GM15510 (cell line): ENCODE results near the gene YWHAB.
A peak's percentile ranks its signal among the peaks of the same experiment; 100 is the strongest.

Source experiments
- POLR2A ChIP-seq: IDR thresholded peaks from 3 replicates; pipeline ENCODE4 v1.6.1; 2011; ENCODE audit warnings: borderline replicate concordance; ENCODE audit not compliant: insufficient read length; ENCODE audit errors: extremely low read depth

The YWHAB gene

DNA sequence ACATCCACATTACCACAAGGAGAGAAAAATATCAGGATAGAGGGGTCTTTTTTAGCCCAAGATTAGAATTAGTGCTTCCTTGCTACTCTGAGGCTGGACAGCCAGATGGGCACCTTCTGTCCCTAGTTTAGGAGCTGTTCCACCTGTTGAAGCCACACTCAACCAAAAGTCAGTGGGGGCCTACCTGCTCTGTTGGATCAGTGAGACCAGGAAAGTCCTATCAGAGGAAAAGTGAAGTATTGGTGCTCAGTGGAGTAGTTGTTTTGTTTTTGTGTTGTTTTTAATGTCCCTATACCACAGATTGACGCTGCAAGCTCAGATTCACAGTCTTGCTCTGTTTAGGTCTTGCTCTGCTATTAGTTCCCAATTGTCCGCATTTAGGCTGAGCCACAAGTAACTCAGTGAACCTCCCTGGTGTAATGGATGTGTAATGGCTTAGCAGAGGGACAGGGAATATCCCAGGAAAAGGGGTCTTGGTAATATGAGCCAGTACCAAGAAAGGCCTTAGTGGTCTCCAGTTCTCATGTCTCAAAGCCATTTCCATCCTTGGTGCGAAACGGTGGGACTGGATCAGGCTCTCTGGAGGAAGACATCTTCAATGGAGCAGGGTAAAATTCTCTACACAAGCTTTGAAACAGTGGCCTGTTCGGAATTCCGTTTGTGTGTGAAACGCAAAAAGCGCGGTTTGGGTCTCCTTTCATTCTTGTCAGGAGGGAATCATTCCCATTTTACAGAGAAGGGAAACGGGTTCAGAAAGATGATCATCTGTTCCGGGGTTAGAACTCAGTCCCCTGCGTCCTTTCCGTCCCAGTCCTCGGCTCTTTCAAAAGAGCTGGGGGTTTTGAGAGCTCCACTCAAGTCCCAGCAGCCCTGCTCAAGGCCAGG lies 23.7 kb downstream of the YWHAB start:
- no peak for TF ChIP-seq POLR2A

- peak; percentile 81 for TF ChIP-seq POLR2A
Observed at GRCh38 chr20:44909872-44910689, 24.6 kb downstream of the YWHAB start, which contains the start of gene PABPC1L. PABPC1L (plus strand) TSS chr20:44910060; CDS start chr20:44910144, 84 bp downstream.

- no peak for TF ChIP-seq POLR2A
Observed at GRCh38 chr20:44910690-44911262, 25.3 kb downstream of the YWHAB start.

DNA sequence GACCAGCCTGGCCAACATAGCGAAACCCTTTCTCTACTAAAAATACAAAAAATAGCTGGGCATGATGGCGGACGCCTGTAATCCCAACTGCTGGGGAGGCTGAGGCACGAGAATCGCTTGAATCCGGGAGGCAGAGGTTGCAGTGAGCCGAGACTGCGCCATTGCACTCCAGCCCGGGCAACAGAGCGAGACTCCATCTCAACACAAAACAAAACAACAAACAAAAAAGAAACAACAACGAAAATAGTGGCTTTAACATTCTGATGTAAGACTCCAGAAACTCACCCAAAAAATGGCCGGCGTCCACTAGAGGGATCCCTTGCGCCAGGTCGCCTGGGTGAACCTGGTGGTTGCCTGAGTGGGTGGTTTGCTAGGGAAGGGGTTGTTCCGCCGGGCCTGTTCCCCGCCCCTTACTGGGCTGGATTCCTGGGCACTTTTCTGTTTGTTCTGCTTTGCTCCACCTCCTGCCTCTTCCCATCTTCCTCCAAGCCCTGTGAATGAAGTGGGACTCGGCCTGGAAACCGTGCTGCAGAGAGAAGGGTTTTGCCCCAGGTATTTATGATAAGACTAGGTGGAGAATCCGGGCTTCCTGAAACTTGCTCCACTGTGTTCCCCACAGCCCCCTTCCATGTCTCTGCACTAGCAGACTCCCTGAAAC lies 25.9 kb downstream of the YWHAB start:
- TF ChIP-seq POLR2A, result no peak

- no peak for TF ChIP-seq POLR2A
Observed at GRCh38 chr20:44912189-44912588, 26.7 kb downstream of the YWHAB start.

GRCh38 chr20:44914924-44915323 lies 29.4 kb downstream of the YWHAB start:
- no peak for TF ChIP-seq POLR2A

- no peak for TF ChIP-seq POLR2A
Observed at GRCh38 chr20:44916586-44916985, 31.1 kb downstream of the YWHAB start.

DNA sequence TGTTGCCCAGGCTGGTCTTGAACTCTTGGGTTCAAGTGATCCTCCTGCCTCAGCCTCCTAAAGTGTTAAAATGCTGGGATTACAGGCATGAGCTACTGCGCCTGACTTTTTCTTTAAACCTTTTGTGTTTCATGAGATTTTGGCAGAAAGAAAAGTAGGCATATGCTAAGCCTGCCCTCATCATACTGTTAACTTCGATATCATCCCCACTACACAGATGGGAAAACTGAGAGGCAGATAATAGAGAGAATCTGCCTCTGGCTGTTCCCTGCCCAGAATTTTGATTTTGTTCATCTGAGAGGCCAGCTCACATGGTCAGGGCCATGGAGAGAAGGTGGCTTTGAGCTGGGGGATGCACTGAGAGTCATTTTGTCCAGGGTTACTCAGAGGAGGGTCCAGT lies 31.9 kb downstream of the YWHAB start:
- no peak for TF ChIP-seq POLR2A

DNA sequence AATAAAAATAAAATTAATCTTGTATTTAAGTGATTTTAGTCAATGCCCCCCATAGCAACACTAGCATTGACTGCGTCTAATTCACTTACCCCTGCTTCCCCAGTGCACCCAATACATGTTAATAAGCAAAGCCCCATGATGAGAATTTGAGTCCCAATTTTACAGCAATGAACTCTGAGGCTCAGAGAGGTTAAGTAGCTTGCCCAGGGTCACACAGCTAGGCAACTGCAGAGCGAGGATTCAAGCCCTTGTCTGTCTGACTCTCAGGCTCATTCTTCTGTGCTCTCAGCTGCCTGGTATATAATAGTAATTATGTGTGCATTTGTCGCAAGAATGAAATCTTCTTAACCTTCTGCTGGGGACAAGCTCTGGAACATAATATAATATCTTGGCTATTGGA lies 32.8 kb downstream of the YWHAB start:
- no peak for TF ChIP-seq POLR2A

DNA sequence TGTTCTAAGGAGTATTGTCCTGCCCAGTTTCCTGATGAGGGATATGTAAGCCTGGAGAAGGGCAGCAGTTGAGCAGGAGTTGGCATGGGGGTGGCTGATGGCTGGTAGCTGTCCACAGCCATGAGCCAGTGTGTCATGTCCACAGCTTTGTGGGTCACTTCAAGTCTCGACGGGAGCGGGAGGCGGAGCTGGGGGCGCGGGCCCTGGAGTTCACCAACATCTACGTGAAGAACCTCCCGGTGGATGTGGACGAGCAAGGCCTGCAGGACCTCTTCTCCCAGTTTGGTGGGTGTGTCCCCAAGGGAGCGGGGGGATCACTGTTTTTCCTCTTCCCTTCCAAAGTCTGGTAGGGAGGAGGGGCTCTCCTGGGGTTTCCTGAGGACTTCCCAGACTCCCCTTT lies 33.3 kb downstream of the YWHAB start:
- TF ChIP-seq POLR2A, result no peak

DNA sequence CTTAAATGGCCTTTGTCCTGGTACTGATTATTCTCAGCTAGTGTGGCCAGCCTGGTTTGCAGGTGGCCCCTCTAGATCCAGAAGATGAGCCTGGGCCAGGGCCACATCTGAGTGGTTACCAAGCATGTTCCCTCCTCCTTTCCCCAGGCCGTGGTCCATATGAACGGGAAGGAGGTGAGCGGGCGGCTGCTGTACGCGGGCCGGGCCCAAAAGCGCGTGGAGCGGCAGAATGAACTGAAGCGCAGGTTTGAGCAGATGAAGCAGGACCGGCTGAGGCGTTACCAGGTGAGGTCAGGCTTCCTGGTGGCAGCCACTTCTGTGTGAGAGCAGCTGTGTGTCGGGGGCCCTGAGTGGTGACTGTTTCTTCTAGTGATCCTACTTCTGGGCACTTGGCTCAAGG lies 35.9 kb downstream of the YWHAB start:
- no peak for TF ChIP-seq POLR2A

DNA sequence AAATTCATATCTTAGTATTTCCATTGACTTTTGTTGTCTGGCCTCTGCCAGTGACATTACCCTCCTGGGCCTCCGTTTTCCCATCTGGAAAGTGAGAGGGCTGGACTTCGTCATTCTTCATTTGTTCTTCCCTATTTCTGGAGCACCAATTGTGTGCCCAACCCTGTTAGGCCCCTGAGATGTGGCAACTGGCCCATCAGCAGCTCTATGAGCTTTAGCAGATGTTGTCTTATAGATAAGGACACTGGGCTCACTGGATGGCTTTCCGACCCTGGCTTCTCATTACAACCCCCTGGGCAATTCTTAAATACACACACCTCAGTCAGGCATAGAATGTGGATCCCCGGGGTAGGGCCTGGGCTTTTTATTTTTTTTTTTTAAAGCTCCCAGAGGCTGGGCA lies 39.0 kb downstream of the YWHAB start:
- no peak for TF ChIP-seq POLR2A

- no peak for TF ChIP-seq POLR2A
Observed at GRCh38 chr20:44928595-44928994, 43.1 kb downstream of the YWHAB start.

DNA sequence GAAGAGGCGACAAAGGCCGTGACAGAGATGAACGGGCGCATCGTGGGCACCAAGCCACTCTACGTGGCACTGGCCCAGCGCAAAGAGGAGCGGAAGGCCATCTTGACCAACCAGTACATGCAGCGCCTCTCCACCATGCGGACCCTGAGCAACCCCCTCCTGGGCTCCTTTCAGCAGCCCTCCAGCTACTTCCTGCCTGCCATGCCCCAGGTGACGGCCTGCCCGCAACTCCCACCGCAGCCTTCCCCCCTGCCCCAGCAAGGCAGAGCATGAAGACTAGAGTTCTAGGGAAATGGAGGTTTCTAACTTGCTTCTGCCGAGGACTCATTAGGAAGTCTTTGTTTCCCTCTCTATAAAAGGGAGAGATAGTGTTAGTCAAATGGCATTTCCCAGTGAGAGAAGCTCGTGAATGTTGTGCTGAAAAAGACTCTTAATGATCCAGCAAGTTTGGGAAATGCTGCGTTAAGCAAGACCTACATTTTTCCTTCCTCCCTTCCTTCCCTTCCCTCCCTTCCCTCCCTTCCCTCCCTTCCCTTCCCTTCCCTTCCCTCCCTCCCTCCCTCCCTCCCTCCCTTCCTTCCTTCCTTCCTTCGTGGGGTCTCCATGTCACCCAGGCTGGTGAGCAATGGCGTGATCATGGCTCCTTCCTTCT lies 45.1 kb downstream of the YWHAB start:
- no peak for TF ChIP-seq POLR2A

- TF ChIP-seq POLR2A, result no peak
Observed at GRCh38 chr20:44931911-44932310, 46.4 kb downstream of the YWHAB start.

GRCh38 chr20:44932916-44933315 lies 47.4 kb downstream of the YWHAB start:
- no peak for TF ChIP-seq POLR2A
